IMR-90 (cell line): ENCODE data around the gene TMA7.

Experiments
- MXI1 ChIP-seq: IDR thresholded peaks from 2 replicates; pipeline ENCODE4 v1.6.1; 2012; ENCODE audit warnings: low read depth, mild to moderate bottlenecking, low read length, moderate library complexity, borderline replicate concordance
- POLR2A ChIP-seq: IDR thresholded peaks from 2 replicates; pipeline ENCODE4 v1.6.1; 2012; ENCODE audit warnings: mild to moderate bottlenecking, low read depth, low read length
- RAD21 ChIP-seq: IDR thresholded peaks from 2 replicates; pipeline ENCODE4 v1.6.1; 2012; ENCODE audit warnings: low read length, improper control_type of control experiment
- SMC3 ChIP-seq: fragments of 150-350 bp; IDR thresholded peaks from 2 replicates; pipeline ENCODE4 v1.6.1; 2016; ENCODE audit warnings: low read depth, mild to moderate bottlenecking, antibody characterized with exemption, low read length, moderate library complexity
- TF ChIP-seq, protein P1 (sequence below): conservative IDR thresholded peaks from 2 replicates; pipeline ENCODE4 v1.5.1; 2012; ENCODE audit warnings: mild to moderate bottlenecking, low read depth, low read length, improper control_type of control experiment

DNA sequence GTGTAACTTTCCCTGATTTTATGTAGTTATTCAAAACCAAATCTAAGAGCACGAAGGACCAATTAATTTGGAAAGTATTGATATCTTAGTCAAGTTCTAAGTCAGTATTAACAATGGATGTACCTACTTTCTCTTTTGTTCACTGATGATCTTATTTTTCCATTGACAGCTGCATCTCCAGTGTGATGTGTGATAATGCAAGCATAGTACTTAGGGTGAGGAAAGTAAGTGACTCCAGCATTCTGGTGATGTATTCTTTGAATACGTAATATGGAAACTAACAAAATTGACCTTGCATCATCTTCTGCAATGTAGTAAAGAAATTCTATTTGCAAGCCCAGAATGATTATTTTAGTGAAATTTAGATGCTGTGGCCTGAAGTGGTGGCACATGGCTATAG lies 45.7 kb upstream of the TMA7 start:
- no peak for TF ChIP-seq POLR2A
- TF ChIP-seq, protein P1, sequence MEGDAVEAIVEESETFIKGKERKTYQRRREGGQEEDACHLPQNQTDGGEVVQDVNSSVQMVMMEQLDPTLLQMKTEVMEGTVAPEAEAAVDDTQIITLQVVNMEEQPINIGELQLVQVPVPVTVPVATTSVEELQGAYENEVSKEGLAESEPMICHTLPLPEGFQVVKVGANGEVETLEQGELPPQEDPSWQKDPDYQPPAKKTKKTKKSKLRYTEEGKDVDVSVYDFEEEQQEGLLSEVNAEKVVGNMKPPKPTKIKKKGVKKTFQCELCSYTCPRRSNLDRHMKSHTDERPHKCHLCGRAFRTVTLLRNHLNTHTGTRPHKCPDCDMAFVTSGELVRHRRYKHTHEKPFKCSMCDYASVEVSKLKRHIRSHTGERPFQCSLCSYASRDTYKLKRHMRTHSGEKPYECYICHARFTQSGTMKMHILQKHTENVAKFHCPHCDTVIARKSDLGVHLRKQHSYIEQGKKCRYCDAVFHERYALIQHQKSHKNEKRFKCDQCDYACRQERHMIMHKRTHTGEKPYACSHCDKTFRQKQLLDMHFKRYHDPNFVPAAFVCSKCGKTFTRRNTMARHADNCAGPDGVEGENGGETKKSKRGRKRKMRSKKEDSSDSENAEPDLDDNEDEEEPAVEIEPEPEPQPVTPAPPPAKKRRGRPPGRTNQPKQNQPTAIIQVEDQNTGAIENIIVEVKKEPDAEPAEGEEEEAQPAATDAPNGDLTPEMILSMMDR = no peak
- no peak for TF ChIP-seq MXI1
- no peak for TF ChIP-seq SMC3
- no peak for TF ChIP-seq RAD21
